ENCODE results near the gene ZBBX.

DNA sequence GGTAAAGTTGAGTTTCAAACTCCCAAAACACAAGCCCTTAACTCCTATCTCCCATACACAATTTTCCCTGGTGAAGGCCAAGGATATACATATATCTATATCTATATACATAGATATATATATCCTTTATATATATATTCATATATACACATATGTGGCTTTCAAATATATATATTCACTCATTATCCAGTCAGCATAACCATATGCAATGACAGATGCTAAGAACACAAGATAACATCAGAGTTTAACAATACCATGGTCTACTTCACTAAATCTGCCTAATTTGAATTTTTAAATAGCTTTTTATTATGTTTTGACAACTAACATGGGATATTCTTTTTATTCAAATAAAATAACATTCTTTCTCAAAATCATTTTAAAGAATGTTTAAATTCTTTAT is 24.7 kb downstream of the ZBBX start:
- TF ChIP-seq, protein P1, sequence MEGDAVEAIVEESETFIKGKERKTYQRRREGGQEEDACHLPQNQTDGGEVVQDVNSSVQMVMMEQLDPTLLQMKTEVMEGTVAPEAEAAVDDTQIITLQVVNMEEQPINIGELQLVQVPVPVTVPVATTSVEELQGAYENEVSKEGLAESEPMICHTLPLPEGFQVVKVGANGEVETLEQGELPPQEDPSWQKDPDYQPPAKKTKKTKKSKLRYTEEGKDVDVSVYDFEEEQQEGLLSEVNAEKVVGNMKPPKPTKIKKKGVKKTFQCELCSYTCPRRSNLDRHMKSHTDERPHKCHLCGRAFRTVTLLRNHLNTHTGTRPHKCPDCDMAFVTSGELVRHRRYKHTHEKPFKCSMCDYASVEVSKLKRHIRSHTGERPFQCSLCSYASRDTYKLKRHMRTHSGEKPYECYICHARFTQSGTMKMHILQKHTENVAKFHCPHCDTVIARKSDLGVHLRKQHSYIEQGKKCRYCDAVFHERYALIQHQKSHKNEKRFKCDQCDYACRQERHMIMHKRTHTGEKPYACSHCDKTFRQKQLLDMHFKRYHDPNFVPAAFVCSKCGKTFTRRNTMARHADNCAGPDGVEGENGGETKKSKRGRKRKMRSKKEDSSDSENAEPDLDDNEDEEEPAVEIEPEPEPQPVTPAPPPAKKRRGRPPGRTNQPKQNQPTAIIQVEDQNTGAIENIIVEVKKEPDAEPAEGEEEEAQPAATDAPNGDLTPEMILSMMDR (IDR thresholded peaks at IDR 0.05): no peak
- TF ChIP-seq EP300 (IDR thresholded peaks at IDR 0.05): no peak
